CD4-positive, alpha-beta T cell treated with Interleukin-6 for 4 hours (primary cell): ENCODE data around the gene TPGS2.
"Not testable (repeated sequence)": the region's sequence is repeated elsewhere in the genome, so short reads cannot be mapped to it uniquely, and the experiment has no call there.

Experiments used
- DNase-seq: peaks from one replicate; pipeline ENCODE4 v3.0.0-alpha.2; 2020; ENCODE audit warnings: mixed read lengths

The TPGS2 gene

GRCh38 chr18:36819621-36820020 is 9.2 kb downstream of the TPGS2 start:
- DNase-seq = no peak

- no peak for DNase-seq
These were observed 10.2 kb downstream of the TPGS2 start for GRCh38 chr18:36818652-36819051.

GRCh38 chr18:36817039-36817438 is 11.8 kb downstream of the TPGS2 start:
- no peak for DNase-seq

- DNase-seq = not testable (repeated sequence)
These were observed 12.7 kb downstream of the TPGS2 start for GRCh38 chr18:36816096-36816495.

- DNase-seq = no peak
These were observed 13.8 kb downstream of the TPGS2 start for GRCh38 chr18:36814994-36815393.

- no peak for DNase-seq
These were observed 15.0 kb downstream of the TPGS2 start for GRCh38 chr18:36813824-36814223.

- no peak for DNase-seq
These were observed 15.6 kb downstream of the TPGS2 start for GRCh38 chr18:36813101-36813775.

GRCh38 chr18:36812678-36813077 is 16.1 kb downstream of the TPGS2 start:
- DNase-seq = no peak

- DNase-seq = no peak
These were observed 16.8 kb downstream of the TPGS2 start for GRCh38 chr18:36811955-36812354.

- no peak for DNase-seq
These were observed 17.4 kb downstream of the TPGS2 start for GRCh38 chr18:36811430-36811829.

- peak; percentile 45 for DNase-seq
These were observed 19.0 kb downstream of the TPGS2 start for GRCh38 chr18:36809590-36810381.

- DNase-seq = no peak
These were observed 20.1 kb downstream of the TPGS2 start for GRCh38 chr18:36808681-36809080.

GRCh38 chr18:36805105-36805504 is 23.7 kb downstream of the TPGS2 start:
- DNase-seq = no peak

- no peak for DNase-seq
These were observed 29.9 kb downstream of the TPGS2 start for GRCh38 chr18:36798738-36799473.

- DNase-seq = no peak
These were observed 36.0 kb downstream of the TPGS2 start for GRCh38 chr18:36792634-36793283.

- DNase-seq = no peak
These were observed 42.1 kb downstream of the TPGS2 start for GRCh38 chr18:36786686-36787085.

GRCh38 chr18:36783792-36784191 is 45.0 kb downstream of the TPGS2 start:
- no peak for DNase-seq

GRCh38 chr18:36782710-36783109 is 46.1 kb downstream of the TPGS2 start:
- no peak for DNase-seq

- DNase-seq = no peak
These were observed 48.1 kb downstream of the TPGS2 start for GRCh38 chr18:36780748-36781147.

- DNase-seq = no peak
These were observed 51.2 kb downstream of the TPGS2 start for GRCh38 chr18:36777566-36777965.

- DNase-seq = no peak
These were observed 52.2 kb downstream of the TPGS2 start for GRCh38 chr18:36776650-36777049.

GRCh38 chr18:36775396-36775795 is 53.4 kb downstream of the TPGS2 start:
- DNase-seq = no peak

GRCh38 chr18:36772241-36772723 is 56.5 kb downstream of the TPGS2 start:
- DNase-seq = no peak
